ENCODE data around the gene CAMK1G. TPM values are rescaled to one million over a fixed set of nuclear protein-coding genes. Genes with fewer than 3 reads are reported as not detected.
A peak's percentile ranks its signal among the peaks of the same experiment; 100 is the strongest.

CAMK1G gene
- total RNA-seq, 1 donor from 2014 or later = not detected

- peaks cover 37% of the 10 kb centered on the region for H3K4me1 ChIP-seq
- H3K27me3 ChIP-seq (ENCODE audit: low read depth) = no peaks in the 10 kb centered on the region
- intact Hi-C loops (cut with micrococcal nuclease) = no loop called here
- H3K27ac ChIP-seq (replicated peaks) = no peak overlapping the region
- no peaks in the 10 kb centered on the region for H3K9me3 ChIP-seq (replicated peaks)
- no peak for DNase-seq
- H3K36me3 ChIP-seq = no peaks in the 10 kb centered on the region
- no peak overlapping the region for H3K4me3 ChIP-seq
- TF ChIP-seq, protein P1, sequence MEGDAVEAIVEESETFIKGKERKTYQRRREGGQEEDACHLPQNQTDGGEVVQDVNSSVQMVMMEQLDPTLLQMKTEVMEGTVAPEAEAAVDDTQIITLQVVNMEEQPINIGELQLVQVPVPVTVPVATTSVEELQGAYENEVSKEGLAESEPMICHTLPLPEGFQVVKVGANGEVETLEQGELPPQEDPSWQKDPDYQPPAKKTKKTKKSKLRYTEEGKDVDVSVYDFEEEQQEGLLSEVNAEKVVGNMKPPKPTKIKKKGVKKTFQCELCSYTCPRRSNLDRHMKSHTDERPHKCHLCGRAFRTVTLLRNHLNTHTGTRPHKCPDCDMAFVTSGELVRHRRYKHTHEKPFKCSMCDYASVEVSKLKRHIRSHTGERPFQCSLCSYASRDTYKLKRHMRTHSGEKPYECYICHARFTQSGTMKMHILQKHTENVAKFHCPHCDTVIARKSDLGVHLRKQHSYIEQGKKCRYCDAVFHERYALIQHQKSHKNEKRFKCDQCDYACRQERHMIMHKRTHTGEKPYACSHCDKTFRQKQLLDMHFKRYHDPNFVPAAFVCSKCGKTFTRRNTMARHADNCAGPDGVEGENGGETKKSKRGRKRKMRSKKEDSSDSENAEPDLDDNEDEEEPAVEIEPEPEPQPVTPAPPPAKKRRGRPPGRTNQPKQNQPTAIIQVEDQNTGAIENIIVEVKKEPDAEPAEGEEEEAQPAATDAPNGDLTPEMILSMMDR (IDR thresholded peaks at IDR 0.05; ENCODE audit: borderline replicate concordance) = no peak
Observed at GRCh38 chr1:209633335-209633997, 50.0 kb downstream of the CAMK1G start.

DNA sequence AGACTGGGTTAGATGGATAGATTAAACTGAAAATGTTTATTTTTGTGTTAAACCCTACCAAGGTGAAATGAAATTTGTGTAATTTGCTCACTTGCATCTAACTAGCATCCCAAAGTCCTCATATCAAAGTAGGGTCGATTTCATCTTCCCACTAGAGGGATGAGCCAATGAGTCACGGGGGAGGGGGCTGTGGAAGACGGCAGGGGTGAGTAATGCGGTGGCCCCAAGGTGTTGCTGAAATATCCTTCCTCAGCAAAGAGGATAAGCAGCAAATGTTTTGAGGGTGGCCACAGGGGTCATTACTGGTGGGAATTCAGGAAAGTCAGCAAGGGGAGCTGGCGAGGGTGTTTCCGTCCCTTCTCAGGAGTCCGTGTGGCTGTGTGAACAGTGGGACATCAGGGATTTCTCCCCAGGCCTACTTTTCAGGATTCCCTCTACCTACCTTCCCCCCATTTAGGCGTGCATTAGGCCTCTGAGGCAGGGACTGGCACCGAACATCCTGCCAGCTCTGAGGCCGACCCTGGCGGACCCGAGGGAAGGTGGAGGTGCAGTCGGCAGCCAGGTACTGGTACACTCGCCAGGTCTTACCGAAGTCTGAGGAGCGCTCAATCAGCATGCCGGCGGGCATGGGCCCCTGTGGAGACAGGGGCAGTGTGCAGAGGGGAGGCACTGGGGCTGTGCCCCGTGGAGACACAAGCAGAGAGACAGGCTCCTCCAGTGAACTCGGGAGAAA lies 50.7 kb downstream of the CAMK1G start:
- intact Hi-C loops (cut with micrococcal nuclease) = no loop called here
- peaks cover 37% of the 10 kb centered on the region for H3K4me1 ChIP-seq
- no peaks in the 10 kb centered on the region for H3K9me3 ChIP-seq (replicated peaks)
- DNase-seq = no peak
- no peaks in the 10 kb centered on the region for H3K36me3 ChIP-seq
- H3K27ac ChIP-seq (replicated peaks) = no peak overlapping the region
- H3K27me3 ChIP-seq (ENCODE audit: low read depth) = no peaks in the 10 kb centered on the region
- H3K4me3 ChIP-seq = no peak overlapping the region
- TF ChIP-seq, protein P1 (IDR thresholded peaks at IDR 0.05; ENCODE audit: borderline replicate concordance) = no peak

DNA sequence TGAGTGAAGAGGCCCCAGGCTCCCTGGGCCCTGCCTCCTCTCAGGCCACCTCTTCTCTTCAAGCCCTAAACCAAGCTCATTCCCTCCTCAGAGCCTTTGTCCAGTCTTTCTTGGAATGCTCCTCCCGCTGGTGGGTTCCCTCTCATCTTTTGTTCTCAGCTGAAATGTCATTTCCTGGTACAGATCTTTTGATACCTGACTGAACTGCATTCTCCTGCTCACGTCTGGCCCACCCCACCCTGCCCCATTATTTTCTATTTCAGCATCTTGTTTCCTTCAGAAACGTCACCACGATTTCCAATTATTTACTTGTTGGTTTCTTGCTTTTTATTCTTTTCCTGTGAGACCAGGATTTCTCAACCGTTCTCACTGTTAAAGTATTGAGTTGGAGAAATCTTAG lies 52.3 kb downstream of the CAMK1G start:
- H3K4me1 ChIP-seq = peaks cover 26% of the 10 kb centered on the region
- TF ChIP-seq, protein P1 (IDR thresholded peaks at IDR 0.05; ENCODE audit: borderline replicate concordance) = no peak
- H3K4me3 ChIP-seq = no peak overlapping the region
- no peaks in the 10 kb centered on the region for H3K9me3 ChIP-seq (replicated peaks)
- DNase-seq = no peak
- H3K27ac ChIP-seq (replicated peaks) = no peak overlapping the region
- no peaks in the 10 kb centered on the region for H3K36me3 ChIP-seq
- intact Hi-C loops (cut with micrococcal nuclease) = no loop called here
- H3K27me3 ChIP-seq (ENCODE audit: low read depth) = no peaks in the 10 kb centered on the region

- Histone ChIP-seq H3K36me3 (no peaks in the 10 kb centered on the region), H3K27me3 (ENCODE audit: low read depth) (no peaks in the 10 kb centered on the region), H3K4me1 (peaks cover 62% of the 10 kb centered on the region), H3K9me3 (replicated peaks) (no peaks in the 10 kb centered on the region), H3K4me3 (peak overlapping the region; percentile 19), H3K27ac (replicated peaks) (peak overlapping the region; percentile 90)
- peak; percentile 91 for DNase-seq
- intact Hi-C loops (cut with micrococcal nuclease) = no loop called here
- TF ChIP-seq, protein P1 (IDR thresholded peaks at IDR 0.05; ENCODE audit: borderline replicate concordance) = no peak
Observed at GRCh38 chr1:209641832-209642172, 58.3 kb downstream of the CAMK1G start.

DNA sequence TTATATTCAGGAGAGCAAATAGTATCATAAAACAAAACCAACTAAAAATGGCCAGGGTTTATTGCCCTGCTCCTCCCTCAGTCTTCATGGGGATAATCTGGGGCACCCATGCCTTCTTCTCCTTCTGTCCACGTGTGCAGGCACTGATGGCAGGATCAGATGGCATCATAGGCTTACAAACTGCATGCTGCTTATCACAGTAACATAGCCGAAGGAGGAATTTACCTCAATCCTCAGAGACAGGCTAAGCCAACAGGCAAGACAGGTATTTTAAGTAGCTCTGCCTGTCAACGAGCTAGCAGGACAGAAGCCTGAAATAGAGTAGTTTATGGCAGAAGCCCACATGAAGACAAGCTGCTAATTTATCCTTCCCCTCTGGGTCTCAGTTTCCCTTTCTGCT lies 59.3 kb downstream of the CAMK1G start:
- Histone ChIP-seq H3K9me3 (replicated peaks) (no peaks in the 10 kb centered on the region), H3K4me1 (peaks cover 73% of the 10 kb centered on the region), H3K27me3 (ENCODE audit: low read depth) (no peaks in the 10 kb centered on the region), H3K27ac (replicated peaks) (peak overlapping the region; percentile 90), H3K36me3 (no peaks in the 10 kb centered on the region), H3K4me3 (no peak overlapping the region)
- TF ChIP-seq, protein P1 (IDR thresholded peaks at IDR 0.05; ENCODE audit: borderline replicate concordance) = no peak
- intact Hi-C loops (cut with micrococcal nuclease) = no loop called here
- DNase-seq = no peak

Data from left ventricle myocardium inferior (tissue), 1 donor.